ENCODE measurements around the gene TYSND1. TPM values are rescaled to one million over a fixed set of nuclear protein-coding genes. Genes with fewer than 3 reads are reported as not detected.

The TYSND1 gene
- polyA plus RNA-seq, 3 donors: 8.6 to 11.2 (median 11.2) TPM

DNA sequence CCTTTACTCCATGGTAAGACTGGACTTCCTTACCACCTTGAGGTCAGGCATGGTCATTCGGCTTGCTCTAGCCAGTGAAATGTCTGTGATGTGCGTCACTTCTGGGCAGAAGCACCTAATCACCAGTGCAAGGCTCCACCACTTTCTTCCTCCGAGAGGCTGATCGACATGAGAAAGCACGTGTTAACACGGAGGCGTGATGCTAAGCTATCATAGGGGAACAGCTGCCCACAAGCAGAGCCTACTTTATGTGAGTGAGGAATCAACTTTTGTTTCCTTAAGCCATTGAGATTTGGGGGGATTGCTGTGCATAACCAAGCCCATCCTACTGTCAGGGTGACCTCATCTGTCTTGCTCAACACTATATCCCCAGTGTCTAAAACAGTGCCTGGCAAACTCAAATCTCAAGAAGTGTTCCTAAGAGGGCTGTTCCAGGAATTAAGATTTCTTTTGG lies 46.9 kb upstream of the TYSND1 start:
- TF ChIP-seq CTCF (IDR thresholded peaks at IDR 0.05): no peak
- peaks cover 0 to 3% (median 0%) of the 10 kb centered on the region in 7 donors for H3K9me3 Mint-ChIP-seq
- Histone ChIP-seq H3K27me3 (ENCODE audit: control insufficient read depth in 2 of 2, insufficient read depth in 2 of 2, low read length in 2 of 2) (no peaks in the 10 kb centered on the region), H4K20me1 (ENCODE audit: insufficient read depth, low read length) (no peaks in the 10 kb centered on the region), H3K79me2 (ENCODE audit: insufficient read depth, low read length) (no peaks in the 10 kb centered on the region), H3K36me3 (replicated peaks in 1 of 2; ENCODE audit: control insufficient read depth in 1 of 2, insufficient read depth in 2 of 2, low read length in 2 of 2) (peaks cover 0 to under 1% of the 10 kb centered on the region in 2 donors), H2AFZ (ENCODE audit: insufficient read depth, low read depth, low read length, poor library complexity, severe bottlenecking) (no peak overlapping the region), H3K9ac (ENCODE audit: insufficient read depth, low read length, poor library complexity, severe bottlenecking) (no peak overlapping the region), H3K4me2 (replicated peaks; ENCODE audit: extremely low read depth, low read length, poor library complexity, severe bottlenecking) (no peak overlapping the region), H3K9me3 (replicated peaks in 1 of 2; ENCODE audit: control insufficient read depth in 1 of 2, insufficient read depth in 1 of 2, low read length in 2 of 2) (no peaks in the 10 kb centered on the region), H3K4me1 (ENCODE audit: control insufficient read depth in 1 of 2, insufficient read depth in 2 of 2, low read length in 2 of 2) (peaks cover 46 to 56% of the 10 kb centered on the region in 2 donors), H3K4me3 (replicated peaks in 1 of 3; ENCODE audit: low read depth in 2 of 3, low read length in 3 of 3) (no peak overlapping the region), H3K27ac (ENCODE audit: low read depth in 1 of 2, low read length in 2 of 2) (no peak overlapping the region)
- H3K36me3 Mint-ChIP-seq: peaks cover 3 to 10% of the 10 kb centered on the region in 2 donors
- H3K27ac Mint-ChIP-seq: peak overlapping the region in 4 of 7 donors; percentile 2 to 60 (median 22)
- peaks cover 57% of the 10 kb centered on the region for H3K4me1 Mint-ChIP-seq
- no CpG with 5 or more reads among the region's 7 CpGs for WGBS (ENCODE audit: insufficient coverage)
- no peak overlapping the region for H3K4me3 Mint-ChIP-seq
- no peak for DNase-seq
- peaks cover 0 to 6% (median 0%) of the 10 kb centered on the region in 3 donors for H3K27me3 Mint-ChIP-seq (ENCODE audit: low read depth in 3 of 3)
- intact Hi-C loops (cut with micrococcal nuclease): no loop called here

DNA sequence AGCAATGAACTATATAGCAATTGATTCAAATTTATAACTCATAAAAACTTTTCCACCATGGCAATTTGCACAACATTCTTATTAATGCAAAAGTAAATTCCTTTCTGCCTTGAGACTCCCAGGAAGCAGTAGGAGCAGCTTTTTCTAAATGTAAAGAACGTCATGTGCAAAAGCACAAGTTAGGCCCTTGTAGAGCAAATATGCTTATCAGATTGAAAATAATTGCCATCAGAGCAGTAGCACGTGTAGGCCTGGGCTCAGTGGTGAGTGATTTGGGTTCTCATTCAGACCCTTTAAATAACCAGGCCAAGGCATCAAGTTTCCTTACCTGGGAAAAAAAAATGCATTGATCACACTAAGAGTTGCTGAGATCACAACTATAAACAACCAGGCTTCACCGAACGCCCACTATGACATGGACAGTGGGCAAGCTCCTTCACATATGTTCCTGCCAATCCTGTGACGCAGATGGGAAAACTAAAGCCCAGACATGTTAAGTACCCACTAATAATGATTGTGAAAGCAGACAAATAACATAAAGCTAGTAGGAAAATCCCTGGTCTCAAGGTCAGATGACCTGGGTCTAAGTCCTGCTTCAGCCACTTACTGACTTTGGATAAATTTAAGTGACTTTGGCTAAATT lies 45.9 kb upstream of the TYSND1 start:
- Mint-ChIP-seq H3K9me3 (no peaks in the 10 kb centered on the region), H3K27me3 (ENCODE audit: low read depth in 3 of 3) (peaks cover 1 to 5% (median 2%) of the 10 kb centered on the region in 3 donors), H3K27ac (peak overlapping the region in 6 of 7 donors; percentile 43 to 87 (median 74)), H3K4me3 (peak overlapping the region in 1 of 2 donors; percentile 21), H3K36me3 (peaks cover 0 to 5% of the 10 kb centered on the region in 2 donors), H3K4me1 (peaks cover 54% of the 10 kb centered on the region)
- H3K36me3 ChIP-seq (replicated peaks in 1 of 2; ENCODE audit: control insufficient read depth in 1 of 2, insufficient read depth in 2 of 2, low read length in 2 of 2): no peaks in the 10 kb centered on the region
- H3K4me3 ChIP-seq (replicated peaks in 1 of 3; ENCODE audit: low read depth in 2 of 3, low read length in 3 of 3): peak overlapping the region in 1 of 3 experiments; percentile 12
- peak overlapping the region; percentile 24 for H3K4me2 ChIP-seq (replicated peaks; ENCODE audit: extremely low read depth, low read length, poor library complexity, severe bottlenecking)
- H3K27me3 ChIP-seq (ENCODE audit: control insufficient read depth in 2 of 2, insufficient read depth in 2 of 2, low read length in 2 of 2): no peaks in the 10 kb centered on the region
- H2AFZ ChIP-seq (ENCODE audit: insufficient read depth, low read depth, low read length, poor library complexity, severe bottlenecking): no peak overlapping the region
- H3K9ac ChIP-seq (ENCODE audit: insufficient read depth, low read length, poor library complexity, severe bottlenecking): no peak overlapping the region
- no peaks in the 10 kb centered on the region for H3K9me3 ChIP-seq (replicated peaks in 1 of 2; ENCODE audit: control insufficient read depth in 1 of 2, insufficient read depth in 1 of 2, low read length in 2 of 2)
- H4K20me1 ChIP-seq (ENCODE audit: insufficient read depth, low read length): no peaks in the 10 kb centered on the region
- no peak for TF ChIP-seq CTCF (IDR thresholded peaks at IDR 0.05)
- DNase-seq: peak in 1 of 3 donors; percentile 42
- peak overlapping the region in 1 of 2 donors; percentile 35 for H3K27ac ChIP-seq (ENCODE audit: low read depth in 1 of 2, low read length in 2 of 2)
- peaks cover 49 to 58% of the 10 kb centered on the region in 2 donors for H3K4me1 ChIP-seq (ENCODE audit: control insufficient read depth in 1 of 2, insufficient read depth in 2 of 2, low read length in 2 of 2)
- H3K79me2 ChIP-seq (ENCODE audit: insufficient read depth, low read length): no peaks in the 10 kb centered on the region
- intact Hi-C loops (cut with micrococcal nuclease): no loop called here
- 14% methylated on average over 1 of the region's 5 CpGs for WGBS (ENCODE audit: insufficient coverage)
